ENCODE results near the gene TGFBRAP1.

GRCh38 chr2:105357122-105357521 is 27.6 kb upstream of the TGFBRAP1 start:
- TF ChIP-seq CTCF (IDR thresholded peaks at IDR 0.05) (no peak), POLR2A (IDR thresholded peaks at IDR 0.05) (no peak)

Measured in Peyer's patch (tissue), 4 donors.